ENCODE results near the gene TNK1.
"Not testable (repeated sequence)": the region's sequence is repeated elsewhere in the genome, so short reads cannot be mapped to it uniquely, and the experiment has no call there.

The TNK1 gene

GRCh38 chr17:7355573-7355972 lies 25.3 kb upstream of the TNK1 start:
- DNase-seq: no peak

DNA sequence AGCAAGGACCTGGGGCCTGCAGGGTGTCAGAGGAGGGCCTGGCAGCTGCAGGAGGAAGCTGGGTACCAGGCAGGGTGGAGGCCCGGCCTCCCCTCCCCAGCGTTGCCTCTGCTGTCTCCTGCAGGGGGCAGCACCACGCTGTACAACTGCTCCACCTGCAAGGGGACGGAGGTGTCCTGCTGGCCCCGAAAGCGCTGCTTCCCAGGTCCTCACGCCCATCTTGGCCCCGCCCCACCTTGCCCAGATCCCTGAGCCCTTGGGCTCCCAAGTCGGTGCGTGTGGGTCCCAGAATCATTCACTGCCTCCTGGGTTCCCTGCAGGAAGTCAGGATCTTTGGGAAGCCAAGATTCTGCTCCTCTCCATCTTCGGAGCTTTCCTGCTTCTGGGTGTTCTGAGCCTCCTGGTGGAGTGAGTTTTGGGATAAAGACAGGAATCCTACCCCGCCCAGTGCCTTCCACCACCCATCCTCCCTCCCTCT lies 24.8 kb upstream of the TNK1 start:
- peak; percentile 90 for DNase-seq

GRCh38 chr17:7356756-7357155 lies 24.1 kb upstream of the TNK1 start:
- DNase-seq: no peak

- no peak for DNase-seq
Observed at GRCh38 chr17:7357381-7357780, 23.5 kb upstream of the TNK1 start.

GRCh38 chr17:7361906-7362305 lies 19.0 kb upstream of the TNK1 start:
- DNase-seq: no peak

DNA sequence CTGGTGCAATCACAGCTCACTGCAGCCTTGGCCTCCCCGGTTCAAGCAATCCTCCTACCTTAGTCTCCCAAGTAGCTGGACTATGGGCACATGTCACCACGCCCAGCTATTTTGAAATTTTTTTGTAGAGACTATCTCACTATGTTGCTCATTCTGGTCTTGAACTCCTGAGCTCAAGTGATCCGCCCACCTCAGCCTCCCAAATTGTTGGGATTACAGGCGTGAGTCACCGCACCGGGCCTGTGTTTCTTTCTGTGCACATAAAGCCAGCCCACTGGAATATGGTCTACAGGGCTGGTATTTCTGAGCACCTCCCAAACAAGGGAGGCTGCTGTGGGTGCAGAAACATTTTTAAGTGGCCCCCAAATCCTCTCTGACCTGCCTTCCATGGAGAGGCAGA lies 17.6 kb upstream of the TNK1 start:
- DNase-seq: no peak

DNA sequence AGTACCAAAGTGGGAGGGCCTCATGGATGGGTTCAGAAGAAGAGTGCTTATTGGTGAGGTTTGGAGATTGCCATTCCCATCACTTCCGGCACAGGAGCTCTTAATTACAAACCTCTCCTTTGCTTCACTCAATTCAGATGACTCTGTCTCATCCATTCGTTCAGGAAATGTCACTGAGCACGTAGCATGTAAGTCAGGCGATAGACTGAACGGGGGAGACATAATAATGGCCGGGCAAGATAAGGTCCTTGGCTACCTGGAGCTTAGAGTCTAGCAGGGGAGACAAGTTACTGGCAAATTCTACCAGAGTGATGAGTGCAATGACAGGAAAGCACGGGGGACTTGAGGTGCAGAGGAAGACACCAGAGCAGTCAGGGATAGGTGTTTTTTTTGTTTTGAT lies 14.9 kb upstream of the TNK1 start:
- not testable (repeated sequence) for DNase-seq

GRCh38 chr17:7367083-7367482 lies 13.8 kb upstream of the TNK1 start:
- no peak for DNase-seq

- no peak for DNase-seq
Observed at GRCh38 chr17:7367918-7368598, 12.8 kb upstream of the TNK1 start.

GRCh38 chr17:7368599-7368994 lies 12.3 kb upstream of the TNK1 start:
- DNase-seq: not testable (repeated sequence)

DNA sequence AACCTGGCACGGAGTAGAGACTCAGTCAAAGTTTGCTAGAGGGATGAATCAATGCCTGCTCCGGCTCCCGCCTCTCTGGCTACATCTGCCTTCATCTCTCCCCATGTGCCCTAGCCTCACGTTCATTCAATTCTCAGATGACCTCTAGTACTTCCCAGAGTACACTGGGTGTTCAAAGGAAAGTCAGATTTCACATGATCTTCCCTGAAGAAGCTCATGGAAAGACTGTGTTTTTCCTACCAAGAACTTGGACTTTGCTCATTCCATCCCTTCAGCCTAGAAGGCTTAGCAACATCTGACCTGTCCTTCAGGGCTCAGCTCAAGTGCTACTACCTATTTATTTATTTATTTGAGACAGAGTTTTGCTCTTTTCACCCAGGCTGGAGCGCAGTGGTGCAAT lies 11.1 kb upstream of the TNK1 start:
- DNase-seq: no peak

- DNase-seq: no peak
Observed at GRCh38 chr17:7370853-7371252, 10.0 kb upstream of the TNK1 start.

GRCh38 chr17:7374353-7374752 lies 6.5 kb upstream of the TNK1 start:
- no peak for DNase-seq

DNA sequence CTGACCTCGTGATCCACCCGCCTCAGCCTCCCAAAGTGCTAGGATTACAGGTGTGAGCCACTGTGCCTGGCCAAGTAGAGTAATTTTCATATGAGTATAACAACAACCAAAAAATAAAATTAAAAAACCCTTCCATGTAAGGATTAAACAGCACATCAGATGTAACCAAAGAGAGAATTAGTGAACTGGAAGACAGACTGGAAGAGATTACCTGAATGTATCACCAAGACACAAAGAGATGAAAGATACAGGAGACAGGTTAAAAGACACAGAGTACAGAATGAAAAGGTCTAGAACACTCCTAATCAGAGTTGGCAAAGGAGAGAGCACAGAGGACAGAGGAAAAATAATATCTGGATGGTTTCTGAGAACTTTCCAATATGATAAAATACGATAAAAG lies 1.8 kb upstream of the TNK1 start:
- no peak for DNase-seq

- DNase-seq: no peak
Observed at GRCh38 chr17:7380321-7380720, 568 bp upstream of the TNK1 start.

- no peak for DNase-seq
Observed at GRCh38 chr17:7382901-7383300, 2.0 kb downstream of the TNK1 start.

DNA sequence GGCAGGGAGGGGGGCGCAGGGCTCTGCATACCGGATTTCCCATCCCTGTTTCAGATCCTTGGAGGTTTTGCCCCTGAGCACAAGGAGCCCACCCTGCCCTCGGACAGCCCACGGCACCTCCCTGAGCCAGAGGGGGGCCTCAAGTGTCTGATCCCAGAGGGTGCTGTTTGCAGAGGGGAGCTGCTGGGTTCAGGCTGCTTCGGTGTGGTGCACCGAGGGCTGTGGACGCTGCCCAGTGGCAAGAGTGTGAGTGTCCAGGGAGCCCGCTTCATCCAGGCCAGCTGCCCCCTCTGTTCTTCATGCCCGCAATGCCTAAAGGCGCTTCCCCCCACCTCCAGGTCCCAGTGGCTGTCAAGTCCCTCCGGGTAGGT lies 2.5 kb downstream of the TNK1 start:
- no peak for DNase-seq

DNA sequence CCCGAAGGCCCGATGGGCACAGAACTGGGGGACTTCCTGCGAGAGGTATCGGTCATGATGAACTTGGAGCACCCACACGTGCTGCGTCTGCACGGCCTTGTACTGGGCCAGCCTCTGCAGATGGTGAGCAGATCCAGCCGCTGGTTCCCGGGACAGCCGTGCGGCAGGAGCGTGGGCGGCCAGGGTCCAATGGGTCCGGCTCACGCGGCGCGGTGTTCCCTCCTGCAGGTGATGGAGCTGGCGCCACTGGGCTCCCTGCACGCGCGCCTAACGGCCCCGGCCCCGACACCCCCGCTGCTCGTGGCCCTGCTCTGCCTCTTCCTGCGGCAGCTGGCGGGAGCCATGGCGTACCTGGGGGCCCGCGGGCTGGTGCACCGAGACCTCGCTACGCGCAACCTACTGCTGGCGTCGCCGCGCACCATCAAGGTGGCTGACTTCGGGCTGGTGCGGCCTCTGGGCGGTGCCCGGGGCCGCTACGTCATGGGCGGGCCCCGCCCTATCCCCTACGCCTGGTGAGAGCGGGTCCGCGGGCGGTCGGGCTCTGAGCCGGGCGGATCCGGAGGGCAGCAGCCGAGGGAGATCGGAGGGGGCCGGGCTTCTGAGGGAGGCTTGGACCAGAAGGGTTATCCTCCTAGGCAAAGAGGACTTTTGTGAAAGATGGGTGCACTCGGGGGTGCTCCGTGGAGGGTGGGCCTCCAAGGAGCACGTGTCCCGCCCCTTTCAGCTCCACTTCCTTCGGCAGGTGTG lies 3.0 kb downstream of the TNK1 start:
- peak; percentile 78 for DNase-seq

DNA sequence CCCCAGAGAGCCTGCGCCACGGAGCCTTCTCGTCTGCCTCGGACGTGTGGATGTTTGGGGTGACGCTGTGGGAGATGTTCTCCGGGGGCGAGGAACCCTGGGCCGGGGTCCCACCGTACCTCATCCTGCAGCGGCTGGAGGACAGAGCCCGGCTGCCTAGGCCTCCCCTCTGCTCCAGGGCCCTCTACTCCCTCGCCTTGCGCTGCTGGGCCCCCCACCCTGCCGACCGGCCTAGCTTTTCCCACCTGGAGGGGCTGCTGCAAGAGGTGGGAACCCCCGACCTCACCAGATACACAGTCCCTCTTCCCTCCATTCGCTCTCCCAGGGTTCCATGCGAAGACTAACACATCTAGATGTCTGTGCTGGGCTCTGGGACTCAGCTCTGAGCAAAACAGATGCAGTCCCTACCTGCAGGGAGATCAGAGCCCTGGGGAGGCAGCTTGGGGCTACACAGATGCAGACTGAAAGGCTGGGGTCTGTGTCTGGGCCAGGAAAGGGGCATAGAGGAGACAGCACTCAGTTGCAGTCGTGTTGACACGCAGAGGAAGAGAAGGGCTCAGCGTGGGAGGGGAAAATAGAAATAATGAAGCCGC lies 3.7 kb downstream of the TNK1 start:
- DNase-seq: no peak

- DNase-seq: no peak
Observed at GRCh38 chr17:7388856-7389255, 8.0 kb downstream of the TNK1 start.

DNA sequence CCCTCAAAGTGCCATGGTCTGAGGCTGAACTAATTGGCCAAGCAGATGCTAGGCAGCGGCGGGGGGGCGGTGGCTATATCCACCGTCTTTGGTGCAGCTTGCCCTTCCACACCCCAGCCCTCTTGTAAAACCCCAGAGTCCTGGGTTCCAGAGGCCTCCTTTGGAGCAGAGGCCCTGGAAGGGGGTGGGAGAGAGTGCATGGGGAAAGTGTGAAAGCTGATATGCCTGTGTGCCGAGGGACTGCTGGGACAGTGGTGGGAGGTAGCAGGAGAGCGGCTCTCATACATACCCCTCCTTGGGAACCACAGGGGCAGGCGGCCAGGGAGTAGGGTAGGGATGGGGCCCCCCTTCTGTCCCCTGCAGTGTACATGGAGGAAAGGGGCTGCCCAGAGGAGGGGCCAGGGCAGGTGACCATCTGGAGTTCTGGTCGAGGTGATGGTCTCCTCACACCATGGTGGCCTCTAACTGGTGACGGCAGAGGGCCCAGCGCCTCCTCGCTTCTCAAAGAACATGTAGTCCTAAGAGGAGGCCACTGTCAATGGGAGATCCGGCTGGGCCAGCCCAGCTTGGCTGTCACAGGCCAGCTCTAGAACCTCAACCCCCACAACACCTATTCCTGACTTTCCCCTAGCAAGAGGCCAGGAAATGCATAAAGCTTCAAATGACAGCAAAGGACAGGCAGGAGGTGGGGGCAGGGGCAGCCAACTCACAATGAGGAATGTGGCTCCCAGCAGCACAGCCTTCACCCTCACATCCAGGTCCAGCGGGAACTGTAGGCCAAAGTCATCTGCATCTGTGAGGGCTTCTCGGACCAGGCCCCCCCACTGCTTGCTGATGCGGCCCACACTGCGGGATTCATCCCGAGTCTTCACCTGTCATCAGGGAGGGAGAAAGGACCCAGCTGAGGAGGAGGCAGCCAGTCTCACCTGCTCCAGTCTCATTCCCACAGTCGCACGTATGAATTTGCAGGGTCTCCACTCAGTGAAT lies 9.3 kb downstream of the TNK1 start:
- no peak for DNase-seq

DNA sequence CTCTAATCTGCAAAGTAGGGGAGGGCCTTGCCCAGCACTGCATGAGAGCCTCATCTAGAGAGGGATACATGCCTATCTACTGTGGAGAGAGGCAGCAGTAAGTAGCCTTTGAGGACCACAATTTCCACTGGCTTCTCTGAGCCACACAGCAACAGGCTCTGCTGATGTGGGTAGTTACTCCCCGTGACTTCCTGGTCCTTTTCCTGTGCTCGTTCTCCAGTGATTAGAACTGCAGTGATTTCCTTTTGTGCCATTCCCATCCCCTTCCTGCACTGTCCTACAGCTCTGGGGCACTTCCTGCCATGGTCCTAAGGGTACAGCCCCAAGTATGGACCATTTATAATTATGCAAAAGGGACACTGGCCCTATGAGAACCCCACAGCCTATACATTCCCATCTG lies 10.4 kb downstream of the TNK1 start:
- no peak for DNase-seq

Data from activated CD4-positive, alpha-beta T cell treated with anti-CD3 and anti-CD28 coated beads, Interleukin-2, amount 50 U/mL, for 16 hours (primary cell).